Measurements from ENCODE around the gene FKBP15. TPM values are rescaled to one million over a fixed set of nuclear protein-coding genes. Genes with fewer than 3 reads are reported as not detected.

Gene FKBP15
- total and polyA plus RNA-seq, 2 of the 13 experiments (the other 11 are each of a cell fraction or from before 2014, with no cell fraction given), result 12.3 to 18.6 TPM

GRCh38 chr9:113221003-113221799, at the start of gene FKBP15, which contains the start of gene SLC31A1 (continued):
- TF ChIP-seq, protein P1, sequence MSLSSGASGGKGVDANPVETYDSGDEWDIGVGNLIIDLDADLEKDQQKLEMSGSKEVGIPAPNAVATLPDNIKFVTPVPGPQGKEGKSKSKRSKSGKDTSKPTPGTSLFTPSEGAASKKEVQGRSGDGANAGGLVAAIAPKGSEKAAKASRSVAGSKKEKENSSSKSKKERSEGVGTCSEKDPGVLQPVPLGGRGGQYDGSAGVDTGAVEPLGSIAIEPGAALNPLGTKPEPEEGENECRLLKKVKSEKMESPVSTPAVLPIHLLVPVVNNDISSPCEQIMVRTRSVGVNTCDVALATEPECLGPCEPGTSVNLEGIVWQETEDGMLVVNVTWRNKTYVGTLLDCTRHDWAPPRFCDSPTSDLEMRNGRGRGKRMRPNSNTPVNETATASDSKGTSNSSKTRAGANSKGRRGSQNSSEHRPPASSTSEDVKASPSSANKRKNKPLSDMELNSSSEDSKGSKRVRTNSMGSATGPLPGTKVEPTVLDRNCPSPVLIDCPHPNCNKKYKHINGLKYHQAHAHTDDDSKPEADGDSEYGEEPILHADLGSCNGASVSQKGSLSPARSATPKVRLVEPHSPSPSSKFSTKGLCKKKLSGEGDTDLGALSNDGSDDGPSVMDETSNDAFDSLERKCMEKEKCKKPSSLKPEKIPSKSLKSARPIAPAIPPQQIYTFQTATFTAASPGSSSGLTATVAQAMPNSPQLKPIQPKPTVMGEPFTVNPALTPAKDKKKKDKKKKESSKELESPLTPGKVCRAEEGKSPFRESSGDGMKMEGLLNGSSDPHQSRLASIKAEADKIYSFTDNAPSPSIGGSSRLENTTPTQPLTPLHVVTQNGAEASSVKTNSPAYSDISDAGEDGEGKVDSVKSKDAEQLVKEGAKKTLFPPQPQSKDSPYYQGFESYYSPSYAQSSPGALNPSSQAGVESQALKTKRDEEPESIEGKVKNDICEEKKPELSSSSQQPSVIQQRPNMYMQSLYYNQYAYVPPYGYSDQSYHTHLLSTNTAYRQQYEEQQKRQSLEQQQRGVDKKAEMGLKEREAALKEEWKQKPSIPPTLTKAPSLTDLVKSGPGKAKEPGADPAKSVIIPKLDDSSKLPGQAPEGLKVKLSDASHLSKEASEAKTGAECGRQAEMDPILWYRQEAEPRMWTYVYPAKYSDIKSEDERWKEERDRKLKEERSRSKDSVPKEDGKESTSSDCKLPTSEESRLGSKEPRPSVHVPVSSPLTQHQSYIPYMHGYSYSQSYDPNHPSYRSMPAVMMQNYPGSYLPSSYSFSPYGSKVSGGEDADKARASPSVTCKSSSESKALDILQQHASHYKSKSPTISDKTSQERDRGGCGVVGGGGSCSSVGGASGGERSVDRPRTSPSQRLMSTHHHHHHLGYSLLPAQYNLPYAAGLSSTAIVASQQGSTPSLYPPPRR (CRISPR knock-in tag; IDR thresholded peaks at IDR 0.05; ENCODE audit: borderline replicate concordance), result peak; percentile 3; the same call in 1 of the 2 replicates
- TF ChIP-seq ZFP37 (CRISPR knock-in tag; IDR thresholded peaks at IDR 0.05; ENCODE audit: borderline replicate concordance), result no peak
- TF ChIP-seq POLR2A (IDR thresholded peaks at IDR 0.05; ENCODE audit: insufficient read depth in 1 of 2, low read depth in 2 of 2, low read length in 2 of 2), result peak; percentile 91 to 93
- TF ChIP-seq CHD2 (IDR thresholded peaks at IDR 0.05; ENCODE audit: low read depth, low read length), result no peak
- TF ChIP-seq HDAC1 (CRISPR knock-in tag; IDR thresholded peaks at IDR 0.05), result peak; percentile 83
- no peak for TF ChIP-seq FLYWCH1 (CRISPR knock-in tag; IDR thresholded peaks at IDR 0.05)
- no peak for TF ChIP-seq MAF1 (CRISPR knock-in tag; IDR thresholded peaks at IDR 0.05; ENCODE audit: borderline replicate concordance)
- no peak for TF ChIP-seq HIC2 (CRISPR knock-in tag; IDR thresholded peaks at IDR 0.05; ENCODE audit: low read depth)
- peak; percentile 98 for TF ChIP-seq CREB1 (IDR thresholded peaks at IDR 0.05)
- peak; percentile 94 for TF ChIP-seq CREB1 (CRISPR knock-in tag; IDR thresholded peaks at IDR 0.05)
- TF ChIP-seq ZNF382 (CRISPR knock-in tag; IDR thresholded peaks at IDR 0.05; ENCODE audit: borderline replicate concordance), result no peak
- 0 out of 2 replicates have a peak, but pooled peaks have one; percentile 27 for TF ChIP-seq ZNF766 (CRISPR knock-in tag; IDR thresholded peaks at IDR 0.05; ENCODE audit: borderline replicate concordance)
- peak; percentile 87 for TF ChIP-seq ZNF574 (CRISPR knock-in tag; IDR thresholded peaks at IDR 0.05)
- 0 out of 2 replicates have a peak, but pooled peaks have one; percentile 23 for TF ChIP-seq SMAD1 (CRISPR knock-in tag; IDR thresholded peaks at IDR 0.05; ENCODE audit: borderline replicate concordance, low read depth)
- no peak for TF ChIP-seq NFE2 (CRISPR knock-in tag; IDR thresholded peaks at IDR 0.05)
- 0 out of 2 replicates have a peak, but pooled peaks have one; percentile 15 for TF ChIP-seq KDM6A (CRISPR knock-in tag; IDR thresholded peaks at IDR 0.05; ENCODE audit: low read depth)
- TF ChIP-seq, protein P2, sequence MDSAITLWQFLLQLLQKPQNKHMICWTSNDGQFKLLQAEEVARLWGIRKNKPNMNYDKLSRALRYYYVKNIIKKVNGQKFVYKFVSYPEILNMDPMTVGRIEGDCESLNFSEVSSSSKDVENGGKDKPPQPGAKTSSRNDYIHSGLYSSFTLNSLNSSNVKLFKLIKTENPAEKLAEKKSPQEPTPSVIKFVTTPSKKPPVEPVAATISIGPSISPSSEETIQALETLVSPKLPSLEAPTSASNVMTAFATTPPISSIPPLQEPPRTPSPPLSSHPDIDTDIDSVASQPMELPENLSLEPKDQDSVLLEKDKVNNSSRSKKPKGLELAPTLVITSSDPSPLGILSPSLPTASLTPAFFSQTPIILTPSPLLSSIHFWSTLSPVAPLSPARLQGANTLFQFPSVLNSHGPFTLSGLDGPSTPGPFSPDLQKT (CRISPR knock-in tag; IDR thresholded peaks at IDR 0.05; ENCODE audit: borderline replicate concordance), result no peak
- TF ChIP-seq SNAPC2 (CRISPR knock-in tag; IDR thresholded peaks at IDR 0.05), result peak; percentile 77; the same call in 1 of the 2 replicates

All from HepG2 (cell line).